ENCODE measurements around the gene MYO1D.

- TF ChIP-seq HMGXB4 (CRISPR knock-in tag; IDR thresholded peaks at IDR 0.05) = no peak
- TF ChIP-seq GRHL2 (CRISPR knock-in tag; IDR thresholded peaks at IDR 0.05; ENCODE audit: insufficient replicate concordance, severe bottlenecking) = no peak
- no peak for TF ChIP-seq CTCF (IDR thresholded peaks at IDR 0.05)
- no peak for TF ChIP-seq MAX (CRISPR knock-in tag; IDR thresholded peaks at IDR 0.05)
- TF ChIP-seq PREB (CRISPR knock-in tag; IDR thresholded peaks at IDR 0.05; ENCODE audit: borderline replicate concordance) = no peak
- TF ChIP-seq TCF7 (CRISPR knock-in tag; IDR thresholded peaks at IDR 0.05; ENCODE audit: low read depth) = no peak
- no peak for TF ChIP-seq ATF2 (CRISPR knock-in tag; IDR thresholded peaks at IDR 0.05; ENCODE audit: borderline replicate concordance, low read depth)
- TF ChIP-seq CREB1 (CRISPR knock-in tag; IDR thresholded peaks at IDR 0.05) = no peak
These were observed 40.9 kb upstream of the MYO1D start for GRCh38 chr17:32917842-32918241.
